CD4-positive, alpha-beta memory T cell (primary cell): Measurements from ENCODE around the gene PHF3. TPM values are rescaled to one million over a fixed set of nuclear protein-coding genes. Genes with fewer than 3 reads are reported as not detected.

Experiments
- CTCF ChIA-PET: fragments of 350-600 bp; sonication (Branson Sonifier 250); formaldehyde crosslinking; loops from one replicate; lab custom pipeline; 2021; ENCODE audit warnings: inconsistent platforms; ENCODE audit not compliant: partially characterized antibody; lab: Charles Lee
- POLR2A ChIA-PET: fragments of 350-600 bp; sonication (Branson Sonifier 250); formaldehyde crosslinking; loops from one replicate; lab custom pipeline; 2021; ENCODE audit not compliant: partially characterized antibody; lab: Charles Lee
- DNase-seq, 5 donors: peaks; one replicate each; pipeline versions ENCODE4 v3.0.0 to v3.0.0-alpha.2; 2020 to 2022; ENCODE audit warnings: mixed read lengths in 1 of 5
- H3K27ac ChIP-seq: one replicate; pipeline ENCODE4 v1.7.0; 2013; ENCODE audit warnings: low read depth, low read length
- H3K27me3 ChIP-seq: 2 replicates; pipeline ENCODE4 v1.7.0; 2013; ENCODE audit warnings: mild to moderate bottlenecking, low read length, moderate library complexity; ENCODE audit not compliant: insufficient read depth
- H3K36me3 ChIP-seq: 2 replicates; pipeline ENCODE4 v1.7.0; 2013; ENCODE audit warnings: mild to moderate bottlenecking, low read length, moderate library complexity; ENCODE audit not compliant: insufficient read depth
- H3K4me1 ChIP-seq: 2 replicates; pipeline ENCODE4 v1.7.0; 2013; ENCODE audit warnings: mild to moderate bottlenecking, low read length, moderate library complexity; ENCODE audit not compliant: insufficient read depth
- H3K4me3 ChIP-seq, 2 donors: one replicate each; pipeline ENCODE4 v1.7.0; 2013; ENCODE audit warnings: low read length in 2 of 2, mild to moderate bottlenecking in 1 of 2
- H3K9me3 ChIP-seq, 2 donors: one replicate each; pipeline ENCODE4 v1.7.0; 2013; ENCODE audit warnings: low read length in 2 of 2, control low read depth in 1 of 2; ENCODE audit not compliant: control insufficient read depth in 1 of 2
- H3K27ac Mint-ChIP-seq, 7 donors: one replicate each; pipeline ENCODE4 v1.8.0; 2020 to 2021; ENCODE audit warnings: mixed read lengths in 7 of 7, mild to moderate bottlenecking in 6 of 7, inconsistent platforms in 3 of 7, moderate library complexity in 3 of 7
- H3K27me3 Mint-ChIP-seq, 2 donors: one replicate each; pipeline ENCODE4 v1.8.0; 2020 to 2021; ENCODE audit warnings: mixed read lengths in 2 of 2
- H3K36me3 Mint-ChIP-seq, 2 donors: one replicate each; pipeline ENCODE4 v1.8.0; 2020 to 2021; ENCODE audit warnings: mixed read lengths in 2 of 2, inconsistent platforms in 1 of 2, mild to moderate bottlenecking in 1 of 2
- H3K4me1 Mint-ChIP-seq, 4 donors: one replicate each; pipeline ENCODE4 v1.8.0; 2020 to 2021; ENCODE audit warnings: mixed read lengths in 4 of 4, mild to moderate bottlenecking in 1 of 4
- H3K4me3 Mint-ChIP-seq, 8 donors: one replicate each; pipeline ENCODE4 v1.8.0; 2020 to 2021; ENCODE audit warnings: mixed read lengths in 8 of 8, mild to moderate bottlenecking in 7 of 8, moderate library complexity in 6 of 8, inconsistent platforms in 3 of 8
- H3K9me3 Mint-ChIP-seq, 8 donors: one replicate each; pipeline ENCODE4 v1.8.0; 2020 to 2021; ENCODE audit warnings: mixed read lengths in 8 of 8, mild to moderate bottlenecking in 5 of 8, inconsistent platforms in 3 of 8, moderate library complexity in 1 of 8
- intact Hi-C: fragments of 100-400 bp; cut with micrococcal nuclease; formaldehyde crosslinking; loops from one replicate; pipeline ENCODE4 v1.15.1; 2023
- polyA plus RNA-seq, 2 donors: library from polyadenylated mRNA; unstranded; fragments of 300-500 nt; fragmentation: Illumina TruSeq; gene quantifications; one replicate each; pipeline ENCODE4 v1.2.3, GENCODE V29; 2021
- total RNA-seq, 2 experiments: library from RNA; stranded (reverse); gene quantifications; one replicate each; pipeline ENCODE4 v1.2.3, GENCODE V29; 2021

The PHF3 gene
- total and polyA plus RNA-seq, 4 experiments from 2014 or later, result 5.1 to 119 (median 81.1) TPM

DNA sequence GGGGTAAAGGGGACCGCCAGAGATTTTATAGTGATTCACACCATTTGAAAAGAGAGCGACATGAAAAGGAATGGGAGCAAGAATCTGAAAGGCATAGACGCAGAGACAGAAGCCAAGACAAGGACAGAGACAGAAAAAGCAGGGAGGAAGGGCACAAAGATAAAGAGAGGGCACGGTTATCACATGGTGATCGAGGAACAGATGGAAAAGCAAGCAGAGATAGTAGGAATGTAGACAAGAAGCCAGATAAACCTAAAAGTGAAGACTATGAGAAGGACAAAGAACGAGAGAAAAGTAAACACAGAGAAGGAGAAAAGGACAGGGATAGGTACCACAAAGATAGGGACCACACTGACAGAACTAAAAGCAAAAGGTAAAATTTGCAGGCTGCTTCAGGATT, 77.7 kb downstream of the PHF3 start:
- H3K9me3 Mint-ChIP-seq, result peaks cover 0 to 2% (median 0%) of the 10 kb centered on the region in 8 donors
- Histone ChIP-seq H3K4me1 (no peaks in the 10 kb centered on the region), H3K27me3 (no peaks in the 10 kb centered on the region), H3K9me3 (no peaks in the 10 kb centered on the region), H3K4me3 (no peak overlapping the region), H3K27ac (no peak overlapping the region), H3K36me3 (peaks cover 36% of the 10 kb centered on the region)
- ChIA-PET CTCF (no interaction called here), POLR2A (no interaction called here)
- H3K27ac Mint-ChIP-seq, result peak overlapping the region in 3 of 7 donors; percentile 10 to 79 (median 60)
- H3K4me1 Mint-ChIP-seq, result peaks cover 0 to 3% (median 2%) of the 10 kb centered on the region in 4 donors
- intact Hi-C loops, result loop anchor here (5.0 kb wide), 1 partner anchor 116 kb away; no protein-coding TSS in a partner anchor
- no peak for DNase-seq
- H3K4me3 Mint-ChIP-seq, result peak overlapping the region in 2 of 8 donors; percentile 5 to 74
- H3K36me3 Mint-ChIP-seq, result peaks cover 44 to 51% of the 10 kb centered on the region in 2 donors
- no peaks in the 10 kb centered on the region for H3K27me3 Mint-ChIP-seq

DNA sequence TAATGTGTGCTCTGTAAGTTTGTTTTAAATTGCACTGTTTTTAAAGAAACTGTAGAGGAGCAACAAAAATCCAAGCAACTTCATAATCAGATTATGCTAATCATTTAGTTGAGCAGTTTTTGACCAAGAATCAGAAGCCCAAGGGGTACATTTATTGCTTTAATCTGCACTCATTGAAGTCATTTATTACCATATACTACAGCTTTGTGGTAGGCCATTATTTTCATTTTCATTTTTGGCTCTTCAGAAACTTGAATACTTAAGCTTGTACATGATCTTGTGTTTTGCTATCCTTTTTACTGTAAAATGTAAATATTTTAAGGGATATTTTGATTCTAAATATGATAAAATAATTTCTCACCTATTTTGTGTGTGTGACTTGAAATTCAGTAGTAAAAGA, 78.5 kb downstream of the PHF3 start:
- no peak overlapping the region for H3K27ac ChIP-seq
- intact Hi-C loops, result loop anchor here (5.0 kb wide), 1 partner anchor 117 kb away; no protein-coding TSS in a partner anchor
- ChIA-PET POLR2A (no interaction called here), CTCF (interaction anchor here (1.4 kb wide), 1 partner anchor 116 kb away, joined by 5 read pairs; no protein-coding TSS in a partner anchor)
- Mint-ChIP-seq H3K9me3 (peaks cover 0 to 2% (median 0%) of the 10 kb centered on the region in 8 donors), H3K36me3 (peaks cover 40 to 47% of the 10 kb centered on the region in 2 donors), H3K4me1 (peaks cover 0 to 3% (median 2%) of the 10 kb centered on the region in 4 donors), H3K27ac (no peak overlapping the region), H3K4me3 (no peak overlapping the region), H3K27me3 (no peaks in the 10 kb centered on the region)
- H3K4me3 ChIP-seq, result no peak overlapping the region
- peaks cover 32% of the 10 kb centered on the region for H3K36me3 ChIP-seq
- DNase-seq, result no peak
- H3K27me3 ChIP-seq, result no peaks in the 10 kb centered on the region
- no peaks in the 10 kb centered on the region for H3K9me3 ChIP-seq
- no peaks in the 10 kb centered on the region for H3K4me1 ChIP-seq

DNA sequence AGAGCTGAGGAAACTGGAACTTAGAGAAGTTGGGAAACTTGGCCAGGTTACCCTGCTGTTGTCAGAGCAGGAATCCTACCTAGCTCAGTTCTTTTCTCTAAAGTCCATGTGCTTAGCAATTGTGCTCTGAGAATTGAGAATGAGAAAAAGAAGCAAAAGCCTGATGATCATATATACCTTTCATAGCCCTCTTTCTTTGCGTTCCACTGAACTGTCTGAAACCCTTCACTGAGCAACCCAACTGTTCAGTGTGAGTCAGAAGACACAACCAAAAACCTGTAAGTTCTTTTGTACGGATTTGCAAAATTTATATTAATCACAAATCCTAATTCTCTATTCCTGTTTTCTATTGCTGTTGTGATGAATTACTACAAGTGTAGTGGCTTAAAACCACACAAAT, 80.6 kb downstream of the PHF3 start:
- CTCF ChIA-PET, result no interaction called here
- peaks cover 24 to 29% of the 10 kb centered on the region in 2 donors for H3K36me3 Mint-ChIP-seq
- Histone ChIP-seq H3K4me3 (no peak overlapping the region), H3K36me3 (peaks cover 13% of the 10 kb centered on the region), H3K9me3 (no peaks in the 10 kb centered on the region), H3K27me3 (no peaks in the 10 kb centered on the region), H3K4me1 (no peaks in the 10 kb centered on the region), H3K27ac (no peak overlapping the region)
- H3K4me1 Mint-ChIP-seq, result peaks cover 0 to 4% (median 2%) of the 10 kb centered on the region in 4 donors
- no peaks in the 10 kb centered on the region for H3K27me3 Mint-ChIP-seq
- H3K27ac Mint-ChIP-seq, result peak overlapping the region in 1 of 7 donors; percentile 7
- no peak for DNase-seq
- H3K9me3 Mint-ChIP-seq, result peaks cover 0 to 2% (median 0%) of the 10 kb centered on the region in 8 donors
- POLR2A ChIA-PET, result no interaction called here
- intact Hi-C loops, result no loop called here
- H3K4me3 Mint-ChIP-seq, result no peak overlapping the region

DNA sequence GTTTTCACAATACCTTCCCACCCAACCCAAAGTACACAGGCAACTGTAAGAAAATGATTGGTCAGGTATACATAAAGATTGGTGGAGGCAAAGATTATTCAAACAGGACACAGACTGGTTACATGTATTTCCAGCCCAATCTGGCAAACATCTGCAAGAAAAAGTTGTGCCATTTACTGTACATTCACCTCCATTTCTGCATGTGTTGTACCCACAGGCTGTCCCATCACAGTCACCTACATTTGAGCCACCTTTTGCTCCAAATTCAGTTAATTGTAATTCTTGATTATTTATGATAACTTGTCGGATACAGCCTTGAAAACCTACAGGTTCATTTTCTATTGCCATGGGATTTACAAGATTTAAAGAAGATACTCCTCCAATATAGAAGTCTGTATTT, 85.6 kb downstream of the PHF3 start:
- Mint-ChIP-seq H3K4me1 (peaks cover 0 to 3% (median 0%) of the 10 kb centered on the region in 4 donors), H3K9me3 (peaks cover 0 to 4% (median 0%) of the 10 kb centered on the region in 8 donors), H3K4me3 (no peak overlapping the region), H3K27me3 (no peaks in the 10 kb centered on the region), H3K27ac (no peak overlapping the region), H3K36me3 (peaks cover 0 to 7% of the 10 kb centered on the region in 2 donors)
- H3K27me3 ChIP-seq, result no peaks in the 10 kb centered on the region
- POLR2A ChIA-PET, result no interaction called here
- no peak overlapping the region for H3K4me3 ChIP-seq
- H3K9me3 ChIP-seq, result no peaks in the 10 kb centered on the region
- H3K36me3 ChIP-seq, result no peaks in the 10 kb centered on the region
- intact Hi-C loops, result no loop called here
- no peaks in the 10 kb centered on the region for H3K4me1 ChIP-seq
- CTCF ChIA-PET, result no interaction called here
- no peak for DNase-seq
- H3K27ac ChIP-seq, result no peak overlapping the region

DNA sequence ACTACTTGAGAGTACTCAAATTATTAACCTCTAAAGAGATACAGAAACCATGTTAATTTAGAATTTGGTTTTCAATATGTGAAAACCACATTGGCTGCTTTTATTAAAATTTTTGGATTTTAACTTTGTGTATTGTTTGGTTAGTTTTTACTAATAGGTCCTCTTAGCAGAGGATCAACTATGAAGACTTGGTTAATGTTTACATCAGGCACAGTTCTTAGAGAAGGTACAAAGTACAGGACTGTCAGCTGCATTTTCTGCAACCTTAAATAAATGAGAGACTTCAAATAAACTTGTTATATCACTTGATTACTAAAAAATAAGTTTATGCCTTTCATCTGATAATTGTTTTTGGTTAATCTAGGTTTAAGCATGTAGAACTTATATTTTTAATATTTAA, 89.1 kb downstream of the PHF3 start:
- intact Hi-C loops, result no loop called here
- no peak for DNase-seq
- no peaks in the 10 kb centered on the region for H3K27me3 ChIP-seq
- H3K9me3 ChIP-seq, result no peaks in the 10 kb centered on the region
- no peaks in the 10 kb centered on the region for H3K4me1 ChIP-seq
- ChIA-PET CTCF (interaction anchor here (1.0 kb wide), 1 partner anchor 126 kb away, joined by 3 read pairs; no protein-coding TSS in a partner anchor), POLR2A (no interaction called here)
- no peak overlapping the region for H3K4me3 ChIP-seq
- peaks cover 0 to under 1% of the 10 kb centered on the region in 2 donors for H3K36me3 Mint-ChIP-seq
- H3K4me3 Mint-ChIP-seq, result no peak overlapping the region
- no peak overlapping the region for H3K27ac Mint-ChIP-seq
- H3K27ac ChIP-seq, result no peak overlapping the region
- no peaks in the 10 kb centered on the region for H3K27me3 Mint-ChIP-seq
- peaks cover 0 to 3% (median 0%) of the 10 kb centered on the region in 4 donors for H3K4me1 Mint-ChIP-seq
- H3K36me3 ChIP-seq, result no peaks in the 10 kb centered on the region
- H3K9me3 Mint-ChIP-seq, result peaks cover 0 to 2% (median 0%) of the 10 kb centered on the region in 8 donors

DNA sequence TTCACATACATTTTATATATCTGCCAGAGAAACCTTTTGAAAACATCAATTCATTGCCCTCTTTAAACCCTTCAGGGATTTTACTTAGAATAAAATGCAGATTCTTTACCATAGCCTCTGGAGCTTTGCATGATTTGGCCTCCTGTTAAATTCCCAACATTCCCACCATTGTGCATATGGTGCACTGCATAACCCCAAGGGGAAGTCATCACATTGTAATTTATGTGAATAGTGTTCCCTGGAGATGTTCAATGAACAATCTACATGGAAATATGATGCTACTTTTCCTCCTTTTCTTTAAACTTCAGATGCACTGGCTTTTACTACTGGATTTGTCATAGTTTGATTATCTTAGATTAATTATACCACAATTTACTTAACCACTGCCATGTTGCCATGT, 94.7 kb downstream of the PHF3 start:
- Histone ChIP-seq H3K27ac (no peak overlapping the region), H3K4me3 (no peak overlapping the region), H3K9me3 (no peaks in the 10 kb centered on the region), H3K27me3 (no peaks in the 10 kb centered on the region), H3K4me1 (no peaks in the 10 kb centered on the region), H3K36me3 (no peaks in the 10 kb centered on the region)
- POLR2A ChIA-PET, result no interaction called here
- Mint-ChIP-seq H3K9me3 (peaks cover 0 to 6% (median under 1%) of the 10 kb centered on the region in 8 donors), H3K4me1 (no peaks in the 10 kb centered on the region), H3K27me3 (no peaks in the 10 kb centered on the region), H3K36me3 (peaks cover 2 to 14% of the 10 kb centered on the region in 2 donors), H3K27ac (no peak overlapping the region), H3K4me3 (no peak overlapping the region)
- no peak for DNase-seq
- intact Hi-C loops, result no loop called here
- CTCF ChIA-PET, result no interaction called here

DNA sequence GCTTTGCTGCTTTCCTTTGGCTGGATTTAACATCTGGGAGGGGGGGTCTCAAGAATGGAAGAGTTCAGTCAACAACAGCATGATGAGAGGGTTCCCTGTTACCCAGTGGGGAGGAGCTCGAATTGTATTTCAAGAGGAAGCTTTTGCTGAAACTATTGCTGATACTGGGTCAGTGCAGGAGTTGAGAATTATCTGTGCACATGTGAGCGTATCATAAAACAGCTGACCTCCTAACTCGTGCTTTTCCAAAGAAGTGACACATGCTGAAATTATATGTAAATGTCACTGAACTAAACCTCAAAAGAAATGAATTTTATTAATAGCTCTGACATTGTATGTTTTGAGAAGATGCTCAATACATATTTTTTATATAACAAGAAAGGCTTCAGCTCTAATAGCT, 96.3 kb downstream of the PHF3 start:
- Histone ChIP-seq H3K4me1 (no peaks in the 10 kb centered on the region), H3K9me3 (no peaks in the 10 kb centered on the region), H3K27me3 (no peaks in the 10 kb centered on the region), H3K4me3 (no peak overlapping the region), H3K36me3 (no peaks in the 10 kb centered on the region), H3K27ac (no peak overlapping the region)
- H3K4me3 Mint-ChIP-seq, result no peak overlapping the region
- ChIA-PET POLR2A (interaction anchor here (1.3 kb wide), 1 partner anchor 96 kb away, joined by 3 read pairs; the partner anchor contains the start of gene PHF3), CTCF (no interaction called here)
- peaks cover 2 to 20% of the 10 kb centered on the region in 2 donors for H3K36me3 Mint-ChIP-seq
- DNase-seq, result no peak
- no peaks in the 10 kb centered on the region for H3K27me3 Mint-ChIP-seq
- no peak overlapping the region for H3K27ac Mint-ChIP-seq
- peaks cover 0 to 2% (median 0%) of the 10 kb centered on the region in 4 donors for H3K4me1 Mint-ChIP-seq
- intact Hi-C loops, result no loop called here
- H3K9me3 Mint-ChIP-seq, result peaks cover 0 to 13% (median 5%) of the 10 kb centered on the region in 8 donors
